Embryonic facial prominence (tissue), 1 donor: ENCODE results near the gene FOXL2NB.

Experiments used
- DNase-seq: peaks from one replicate; pipeline ENCODE4 v3.0.0-alpha.2; 2016; ENCODE audit errors: extremely low spot score

Gene FOXL2NB

DNA sequence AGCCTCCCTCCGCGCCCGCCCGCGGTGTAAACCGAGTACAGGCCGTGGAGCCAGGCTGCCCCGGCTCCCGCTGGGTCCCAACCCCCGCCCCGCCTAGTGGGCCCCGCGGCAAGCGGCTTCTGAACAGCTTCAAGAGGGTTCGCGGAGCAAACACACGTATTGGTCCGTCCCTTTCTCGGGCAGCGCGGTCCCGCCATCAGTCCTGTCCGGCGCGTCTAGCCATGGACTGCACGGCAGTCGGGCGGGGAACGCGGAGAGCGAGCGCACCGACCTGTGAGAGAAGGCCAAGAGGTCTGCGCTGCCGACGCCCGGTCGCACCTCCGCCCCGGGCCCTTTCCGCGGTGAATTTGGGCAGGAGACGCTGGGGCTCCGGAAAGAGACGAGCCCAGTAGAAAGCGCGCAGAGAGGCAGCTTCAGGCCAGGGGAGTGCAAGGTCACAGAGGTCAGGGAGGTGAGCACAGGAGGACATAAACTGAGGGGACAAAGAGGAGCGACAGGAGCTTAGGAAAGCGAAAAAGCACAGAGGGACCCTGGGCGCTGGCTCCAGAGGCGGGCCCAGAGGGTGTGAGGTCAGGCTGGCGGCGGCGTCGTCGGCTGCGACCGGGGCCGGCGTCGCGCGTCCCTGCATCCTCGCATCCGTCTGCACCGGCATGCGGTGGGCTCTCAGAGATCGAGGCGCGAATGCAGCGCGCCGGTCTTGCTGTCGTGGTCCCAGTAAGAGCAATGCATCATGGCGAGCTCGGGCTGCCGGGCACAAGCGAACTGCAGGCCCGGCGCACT lies 1.9 kb upstream of the FOXL2NB start:
- no peak for DNase-seq

DNA sequence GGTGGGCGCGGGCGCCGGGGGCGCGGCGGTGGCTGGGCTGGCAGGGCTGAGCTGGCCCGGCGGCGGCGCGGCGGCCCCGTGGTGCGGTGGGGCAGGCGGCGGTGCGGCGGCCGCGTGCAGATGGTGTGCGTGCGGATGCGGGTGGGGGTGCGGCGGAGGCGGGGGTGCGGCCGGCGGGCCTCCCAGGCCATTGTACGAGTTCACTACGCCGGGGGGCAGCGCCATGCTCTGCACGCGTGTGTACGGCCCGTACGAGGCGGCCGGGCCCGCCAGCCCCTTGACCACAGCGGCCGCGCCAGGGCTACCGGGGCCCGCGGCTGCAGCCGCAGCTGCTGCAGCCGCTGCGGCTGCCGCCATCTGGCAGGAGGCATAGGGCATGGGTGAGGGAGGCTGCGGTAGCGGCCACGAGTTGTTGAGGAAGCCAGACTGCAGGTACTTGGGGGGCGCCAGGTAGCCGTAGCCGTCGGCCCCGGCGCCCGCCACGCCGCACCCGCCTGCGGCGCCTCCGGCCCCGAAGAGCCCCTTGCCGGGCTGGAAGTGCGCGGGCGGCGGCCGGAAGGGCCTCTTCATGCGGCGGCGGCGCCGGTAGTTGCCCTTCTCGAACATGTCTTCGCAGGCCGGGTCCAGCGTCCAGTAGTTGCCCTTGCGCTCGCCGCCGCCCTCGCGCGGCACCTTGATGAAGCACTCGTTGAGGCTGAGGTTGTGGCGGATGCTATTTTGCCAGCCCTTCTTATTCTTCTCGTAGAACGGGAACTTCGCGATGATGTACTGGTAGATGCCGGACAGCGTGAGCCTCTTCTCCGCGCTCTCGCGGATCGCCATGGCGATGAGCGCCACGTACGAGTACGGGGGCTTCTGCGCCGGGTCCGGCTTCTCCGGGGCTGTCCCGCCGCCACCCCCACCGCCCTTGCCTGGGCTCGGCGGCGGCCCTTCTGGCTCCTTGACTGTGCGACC lies 1.0 kb upstream of the FOXL2NB start:
- DNase-seq, result no peak

DNA sequence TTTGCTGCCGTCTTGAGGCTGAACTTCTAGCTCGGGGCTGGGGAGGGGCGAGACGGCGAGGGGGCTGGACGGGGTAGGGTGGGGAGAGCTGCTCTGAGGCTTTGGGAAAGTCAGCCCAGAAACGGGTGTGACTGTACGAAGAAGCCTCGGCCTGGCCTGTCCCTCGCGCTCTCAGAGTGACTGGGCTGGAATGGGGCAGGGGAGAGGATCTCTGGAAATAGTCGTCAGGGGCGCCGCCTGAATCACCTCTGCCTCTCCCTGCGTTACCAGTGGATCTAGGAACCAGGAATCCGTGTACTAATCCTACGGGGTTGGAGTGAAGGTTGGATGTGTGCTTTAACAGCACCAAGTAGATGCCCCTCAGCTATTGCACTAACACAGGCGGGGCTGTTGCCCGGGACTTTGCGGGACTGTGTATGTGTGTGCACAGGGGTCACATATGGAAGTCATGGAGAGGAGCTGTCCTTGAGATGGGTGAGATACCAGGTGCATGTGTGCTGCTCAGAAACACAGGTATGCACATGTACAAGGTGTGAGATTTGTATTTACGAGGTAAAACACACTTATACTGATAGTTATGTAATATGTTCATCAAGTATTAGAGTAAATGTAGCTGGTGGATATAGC lies 591 bp downstream of the FOXL2NB start:
- DNase-seq, result no peak

DNA sequence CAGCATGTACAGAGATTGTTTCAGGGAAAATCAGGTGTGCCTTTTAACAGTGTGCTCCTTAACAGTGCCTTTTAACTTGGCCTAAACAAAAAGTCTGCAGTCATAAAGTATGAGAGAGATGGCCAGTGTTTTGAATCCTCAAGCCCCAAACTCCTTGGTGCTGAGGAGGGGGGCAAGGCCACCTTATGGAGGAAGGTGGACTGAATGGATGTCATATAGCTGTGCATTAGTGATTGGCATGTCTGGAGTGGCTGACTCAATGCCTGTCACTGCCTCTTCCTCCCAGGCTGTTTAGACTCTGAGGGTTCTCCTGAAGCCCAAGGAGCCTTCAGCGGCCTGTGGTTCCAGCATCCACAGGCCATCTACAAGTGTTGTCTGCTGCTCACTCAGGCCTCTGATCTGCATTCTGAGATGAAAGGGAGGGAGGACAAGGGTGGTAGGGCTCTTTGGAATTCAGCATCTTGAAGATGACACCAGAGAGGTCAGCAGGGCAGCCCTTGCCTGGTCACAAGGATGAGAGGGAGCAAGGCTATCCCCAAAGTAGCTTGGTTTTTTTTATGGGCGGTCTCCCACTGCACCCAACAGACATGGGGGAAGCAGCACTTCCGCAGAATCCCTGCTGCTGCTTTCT lies 1.5 kb downstream of the FOXL2NB start:
- DNase-seq, result no peak

DNA sequence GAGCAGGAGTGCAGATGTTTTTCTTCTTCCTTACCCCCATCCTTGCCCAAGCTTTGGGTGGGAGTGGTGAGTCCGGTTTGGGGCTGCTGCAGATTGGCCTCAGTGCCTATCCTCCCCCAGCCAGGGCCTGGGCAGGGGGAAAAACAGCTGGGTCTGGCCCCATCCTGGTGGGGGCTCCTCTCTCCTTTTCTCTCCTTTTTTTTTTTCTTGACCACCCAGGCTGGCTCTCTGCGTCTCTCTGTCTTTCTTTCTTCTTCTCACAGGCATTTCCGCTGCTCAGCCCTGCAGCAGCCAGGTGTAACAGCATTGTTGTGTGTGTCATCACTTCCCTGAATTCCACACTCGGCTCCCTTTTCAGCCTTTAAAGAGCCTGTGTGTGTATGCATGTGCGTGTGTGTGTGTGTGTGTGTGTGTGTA lies 2.0 kb downstream of the FOXL2NB start:
- no peak for DNase-seq

DNA sequence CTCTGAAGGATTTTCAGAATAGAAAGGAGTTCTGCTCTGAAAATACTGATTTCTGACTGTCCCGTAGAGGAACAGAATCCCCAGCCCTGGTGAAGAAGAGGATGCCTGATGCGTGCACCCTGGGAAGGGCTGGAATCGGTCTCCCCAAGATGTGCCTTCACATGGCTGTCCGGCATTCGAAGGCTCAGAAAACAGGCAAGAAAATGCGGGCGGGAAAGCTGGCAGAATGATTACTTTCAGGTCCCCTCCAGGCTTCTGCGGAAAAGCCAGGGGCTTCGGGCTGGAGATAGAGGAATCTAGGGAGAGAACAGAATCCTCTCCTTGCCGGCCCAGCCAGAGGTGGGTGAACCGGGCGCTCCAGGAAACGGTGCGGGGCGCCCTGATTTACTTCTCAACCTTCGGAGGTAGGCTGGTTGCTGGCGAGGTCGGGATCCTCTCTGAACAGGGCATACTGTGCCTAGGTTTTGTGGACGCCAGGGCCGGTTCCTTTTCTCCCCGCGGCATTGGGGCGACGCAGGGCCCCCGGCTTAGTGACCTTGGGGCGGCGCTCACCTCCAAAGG lies 2.5 kb downstream of the FOXL2NB start:
- no peak for DNase-seq

DNA sequence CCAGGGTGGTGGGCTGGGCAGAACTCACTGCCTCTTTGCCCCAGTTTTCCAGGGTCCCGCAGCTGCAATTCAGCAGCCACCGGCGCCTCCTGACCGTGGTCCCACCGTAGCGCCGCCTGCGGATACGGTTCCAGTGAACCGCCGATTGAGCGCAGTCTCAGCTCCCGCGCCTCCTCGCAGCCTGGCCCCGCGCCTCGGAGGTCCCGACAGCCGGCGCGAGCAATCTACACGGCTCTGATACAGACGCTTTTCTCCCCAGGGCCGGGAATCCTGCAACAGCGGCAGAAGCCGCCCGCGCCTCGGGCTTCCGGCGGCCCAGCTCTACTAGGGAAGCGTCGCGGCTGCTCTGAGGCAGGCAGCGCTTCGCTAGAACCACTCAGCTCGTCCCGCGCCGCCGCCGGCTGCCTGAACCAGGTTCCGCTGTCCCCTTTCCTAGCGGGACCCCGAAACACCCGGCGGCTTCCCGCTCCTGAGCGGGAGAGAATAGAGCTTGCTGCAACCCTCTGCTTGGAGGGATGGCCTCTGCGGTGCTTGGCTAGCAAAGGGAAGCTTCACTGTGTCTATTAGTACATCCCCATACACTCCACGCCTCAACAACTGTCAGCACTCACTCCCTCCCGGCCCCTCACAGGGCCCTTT lies 3.1 kb downstream of the FOXL2NB start:
- DNase-seq, result no peak

DNA sequence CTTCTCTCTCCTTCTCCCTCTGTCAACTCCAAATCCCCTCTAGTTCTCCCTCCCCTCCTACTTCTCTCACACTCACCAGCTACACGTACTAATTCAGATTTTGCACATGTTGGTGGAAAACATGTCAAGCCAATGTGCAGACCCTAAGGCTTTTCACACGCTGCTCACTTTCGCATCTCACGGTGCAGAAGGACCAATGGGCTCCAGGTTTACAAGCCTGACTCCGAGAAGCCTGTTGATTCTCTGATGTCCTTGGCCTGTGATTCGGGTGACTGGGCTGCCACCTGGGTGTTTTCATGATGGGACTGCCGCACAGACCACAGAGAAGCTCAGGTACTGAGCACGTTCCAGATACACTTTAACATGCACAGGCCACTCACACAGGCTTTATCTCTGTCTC lies 3.7 kb downstream of the FOXL2NB start:
- DNase-seq, result no peak

DNA sequence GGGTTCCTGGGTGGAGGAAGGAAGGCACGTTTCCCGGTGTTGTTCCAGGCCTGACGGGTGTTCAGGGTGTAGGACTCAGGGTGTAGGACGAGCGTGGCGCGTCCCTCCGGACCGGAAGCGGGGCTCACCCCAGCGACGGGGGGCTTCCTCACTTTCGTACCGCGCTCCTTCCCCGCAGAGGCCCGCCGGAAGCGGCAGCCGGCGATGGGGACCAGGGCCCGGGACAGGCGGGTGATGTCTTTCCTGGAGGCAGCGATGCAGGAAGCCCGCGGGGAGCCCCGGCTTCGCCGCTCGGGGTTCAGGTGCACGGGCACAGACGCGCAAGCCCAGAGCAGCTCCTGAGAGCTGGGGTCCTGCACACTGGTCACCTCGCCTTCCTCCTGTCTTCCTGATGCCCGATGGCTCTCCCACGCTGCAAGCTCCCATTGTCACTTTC lies 13.4 kb downstream of the FOXL2NB start:
- DNase-seq, result no peak

DNA sequence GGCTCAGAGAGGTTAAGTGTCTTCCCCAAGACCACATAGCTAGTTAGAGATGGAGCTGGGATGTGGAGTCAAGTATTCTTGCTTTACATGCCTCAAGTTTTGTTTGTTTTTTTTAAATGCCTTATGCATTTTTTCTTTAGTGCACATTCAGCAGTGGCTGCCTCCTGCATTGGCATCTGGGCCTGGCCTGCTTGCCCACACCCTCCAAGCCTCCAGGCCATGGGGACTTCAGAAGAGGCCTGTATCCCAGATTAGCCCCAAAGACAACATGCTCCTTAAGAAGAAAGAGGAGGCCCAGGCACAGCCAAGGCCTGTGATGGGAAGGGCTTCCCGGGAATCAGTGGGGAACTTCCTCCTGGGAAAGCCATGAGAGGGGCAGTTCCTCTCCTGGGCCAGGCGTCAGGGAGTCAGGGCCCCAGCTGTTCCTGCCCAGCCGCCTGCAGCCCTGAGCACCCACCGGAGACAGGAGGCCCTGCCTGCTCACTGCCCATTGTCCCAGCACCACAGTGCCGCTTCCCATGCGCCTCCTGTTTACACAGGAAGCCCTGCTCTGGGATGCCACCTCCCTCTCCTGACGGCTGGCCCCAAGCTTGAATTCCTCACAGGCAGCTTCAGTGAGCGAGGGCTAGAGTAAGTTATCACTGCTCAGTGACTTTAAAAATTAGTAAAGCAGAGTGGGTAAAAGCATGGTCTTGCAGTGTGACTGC lies 16.0 kb downstream of the FOXL2NB start:
- no peak for DNase-seq

DNA sequence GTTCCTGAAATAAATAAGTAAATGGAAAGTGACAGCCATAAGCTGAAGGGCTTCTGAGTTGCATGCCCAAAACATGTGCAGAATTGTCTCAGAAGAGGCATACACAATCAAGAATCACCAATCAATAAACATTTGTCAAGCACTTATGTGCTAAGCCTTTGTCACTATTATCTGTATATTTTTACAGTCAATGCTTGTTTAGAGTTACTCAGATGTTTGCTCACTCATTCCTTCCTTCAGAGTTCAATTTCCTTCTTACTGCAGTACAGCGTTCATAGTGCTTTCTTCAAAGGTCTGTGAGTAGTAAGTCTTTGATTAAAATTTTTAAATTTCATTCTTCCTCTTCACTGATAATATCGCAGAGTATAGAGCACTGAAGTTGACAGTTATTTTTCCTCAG lies 17.2 kb downstream of the FOXL2NB start:
- DNase-seq, result no peak

DNA sequence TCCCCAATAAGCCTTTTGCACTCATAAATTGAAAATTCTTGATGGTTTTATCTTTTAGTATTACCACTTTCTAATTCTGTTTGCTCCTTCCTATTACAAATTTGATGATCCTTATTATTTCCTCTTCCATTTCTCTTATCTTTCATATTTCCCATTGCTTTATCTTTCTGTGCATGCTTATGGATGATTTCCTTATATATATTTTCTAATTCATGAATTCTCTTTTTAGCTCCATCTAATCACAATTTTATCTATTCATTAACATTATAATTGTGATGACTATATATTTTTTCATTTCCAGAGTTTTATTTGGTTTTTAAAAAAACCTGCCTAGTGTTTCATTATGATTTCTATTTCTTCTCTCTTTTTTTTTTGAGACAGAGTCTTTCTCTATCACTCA lies 17.9 kb downstream of the FOXL2NB start:
- DNase-seq, result no peak

DNA sequence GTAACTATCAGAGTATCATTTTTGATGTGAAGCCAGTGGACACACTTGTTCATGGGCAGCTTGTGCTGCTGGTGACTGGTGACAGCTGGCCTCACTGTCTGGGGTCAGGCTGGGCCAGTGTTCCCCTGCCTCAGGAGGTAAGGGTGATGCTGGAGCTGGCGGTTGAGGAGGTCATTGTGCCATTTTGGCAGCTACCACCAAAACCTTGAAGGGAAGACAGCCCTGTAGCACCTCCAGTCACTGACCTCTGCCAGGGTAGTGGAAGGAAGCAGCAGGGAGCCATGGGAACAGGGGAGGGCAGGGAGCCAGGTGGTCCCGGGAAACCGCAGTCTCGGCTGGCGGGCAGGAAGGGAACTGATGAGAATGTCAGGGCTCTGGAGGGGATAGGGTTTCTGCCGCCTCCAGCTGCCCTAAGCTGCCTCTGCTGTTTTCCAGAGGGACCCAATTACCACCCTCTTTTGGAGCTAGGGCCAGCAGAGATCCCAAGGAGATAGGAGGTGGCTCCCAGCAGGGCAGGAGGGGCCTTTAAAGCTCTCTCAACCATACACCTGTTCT lies 24.8 kb downstream of the FOXL2NB start:
- DNase-seq, result no peak

DNA sequence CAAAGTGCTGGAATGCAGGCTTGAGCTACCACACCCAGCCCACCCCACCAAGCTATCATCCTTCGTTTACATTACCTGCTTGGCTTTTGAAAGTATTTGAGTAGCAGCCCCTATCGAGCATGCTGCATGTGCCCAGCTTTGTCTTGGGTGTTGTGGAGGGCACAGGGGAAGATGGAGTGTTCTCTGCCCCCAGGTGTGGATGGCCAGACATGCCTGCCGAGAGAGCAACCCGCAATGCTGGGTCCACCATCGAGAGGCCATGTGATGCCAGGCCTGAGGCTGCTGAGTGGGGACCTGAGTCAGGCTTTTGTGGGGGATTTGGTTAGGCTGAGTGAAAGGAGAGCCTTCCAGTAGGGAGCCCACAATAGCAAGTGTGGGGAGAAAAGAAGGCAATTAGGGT lies 25.9 kb downstream of the FOXL2NB start:
- no peak for DNase-seq

DNA sequence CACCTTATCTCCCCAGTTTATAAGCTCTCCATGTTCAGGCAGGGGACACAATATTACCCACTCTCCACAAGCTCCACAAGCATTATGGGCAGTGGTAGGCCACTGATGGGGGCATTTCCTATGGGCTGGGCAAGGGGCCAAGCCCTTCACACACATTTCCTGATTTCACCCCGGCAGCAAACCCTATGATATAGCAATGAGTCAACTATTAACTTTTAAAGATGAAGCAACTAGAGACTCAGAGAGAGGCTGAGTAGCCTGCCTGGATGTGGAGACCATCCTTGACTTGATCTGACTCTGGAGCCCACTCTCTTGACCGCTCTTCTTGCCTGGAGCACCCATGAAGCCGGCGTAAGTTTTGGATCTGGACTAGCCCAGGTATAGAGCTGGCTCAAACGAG lies 27.4 kb downstream of the FOXL2NB start:
- no peak for DNase-seq

DNA sequence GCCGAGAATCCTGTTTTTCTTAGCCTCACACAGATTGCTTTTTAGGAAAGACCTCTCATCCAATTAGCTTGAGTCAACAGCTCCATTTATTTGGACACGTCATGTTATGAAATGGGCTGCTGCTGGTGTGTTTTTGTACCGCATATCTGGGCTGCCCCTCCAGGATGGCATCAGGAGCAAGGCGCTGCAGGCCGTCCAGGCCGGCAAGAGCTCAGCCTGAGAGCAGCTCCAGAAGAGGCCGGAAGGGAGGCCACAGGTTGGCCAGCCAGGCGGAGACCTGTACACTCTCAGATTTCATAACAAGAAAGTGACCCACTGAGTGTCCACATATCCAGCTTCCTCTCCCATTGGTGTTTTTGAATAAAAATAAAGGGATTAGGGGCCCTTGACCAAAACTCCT lies 28.3 kb downstream of the FOXL2NB start:
- DNase-seq, result no peak

DNA sequence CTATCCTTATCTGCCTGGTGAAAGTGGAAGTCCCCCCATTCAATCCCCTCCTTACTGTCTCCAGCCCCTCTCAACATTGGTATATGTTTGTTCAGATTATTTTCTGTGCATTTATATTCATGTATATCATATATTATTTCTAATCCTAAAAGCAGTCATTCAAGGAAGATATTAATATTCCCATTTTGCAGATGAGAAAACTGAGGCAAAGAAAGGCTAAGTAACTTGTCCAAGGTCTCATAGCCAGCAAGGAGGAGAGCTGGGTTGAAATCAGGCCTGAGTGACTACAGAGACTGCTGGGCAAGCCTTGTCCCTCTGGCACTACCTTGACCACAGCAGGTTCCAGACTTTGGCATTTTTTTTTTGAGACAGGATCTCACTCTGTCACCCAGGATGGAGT lies 29.0 kb downstream of the FOXL2NB start:
- no peak for DNase-seq

DNA sequence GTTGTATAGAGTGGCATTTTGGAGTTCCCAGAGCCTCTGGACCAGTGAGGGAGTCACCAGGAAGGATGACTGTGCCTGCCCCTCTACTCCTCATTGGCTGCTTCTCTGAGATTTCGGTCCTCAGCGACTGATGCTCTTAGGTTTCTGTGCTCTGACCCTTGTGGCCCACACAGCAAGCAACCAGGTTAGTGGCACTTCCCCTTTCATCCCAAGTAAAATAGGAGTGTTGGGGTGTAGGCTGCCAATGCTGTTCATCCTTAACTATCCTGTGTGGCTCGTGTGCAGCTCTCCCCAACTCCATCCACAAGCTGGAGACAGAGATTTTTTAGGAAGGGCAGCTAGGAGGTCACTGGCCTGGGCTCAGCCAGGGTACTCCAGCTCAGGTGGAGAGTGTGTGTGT lies 37.8 kb downstream of the FOXL2NB start:
- no peak for DNase-seq

DNA sequence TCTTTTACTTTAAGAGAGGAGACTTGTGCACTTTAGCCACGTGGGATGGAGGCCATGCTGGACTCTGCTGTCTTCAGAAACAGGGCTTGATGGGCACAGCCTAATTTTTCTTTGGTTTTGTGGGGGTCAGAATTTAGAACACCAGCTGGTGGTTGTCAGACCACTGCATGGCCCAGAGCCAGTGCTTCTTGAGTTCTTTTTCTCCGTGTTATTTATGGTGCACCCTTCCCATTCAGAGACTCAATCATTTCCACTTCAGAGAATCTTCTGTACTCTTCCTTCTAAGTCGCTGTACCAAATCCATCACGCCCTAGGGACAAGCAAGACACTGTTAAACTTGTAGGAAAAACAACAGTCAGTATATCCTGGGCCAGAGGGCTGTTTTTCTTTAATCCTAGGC lies 38.9 kb downstream of the FOXL2NB start:
- no peak for DNase-seq

DNA sequence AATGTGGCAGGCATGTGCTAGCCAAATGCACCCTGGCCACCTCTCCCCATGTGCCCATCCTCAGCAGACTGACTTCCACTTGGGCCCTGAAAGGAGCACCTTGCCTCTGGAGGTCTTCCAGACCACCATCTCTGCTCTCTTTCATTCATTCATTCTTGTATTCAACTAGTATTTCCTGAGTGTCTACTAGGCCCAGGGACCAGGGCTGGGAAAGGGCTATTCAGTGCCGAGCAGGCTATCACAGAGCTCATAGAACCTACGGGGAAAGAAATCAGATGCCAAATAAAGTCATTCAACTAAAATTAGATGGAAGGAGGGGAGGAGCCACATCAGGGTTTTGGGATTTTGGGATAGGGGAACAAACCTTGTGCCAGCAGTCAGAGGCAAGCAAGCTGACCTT lies 40.2 kb downstream of the FOXL2NB start:
- no peak for DNase-seq
